Measurements from ENCODE around the gene MTMR4. TPM values are rescaled to one million over a fixed set of nuclear protein-coding genes. Genes with fewer than 3 reads are reported as not detected.

The MTMR4 gene
- polyA plus RNA-seq, 1 experiment = 35.2 TPM

Other genes starting within 250 kb of the MTMR4 start
- not detected in 2 replicates for gene MPO, start 233.7 kb downstream of the MTMR4 start, polyA plus RNA-seq (2011; rRNA removed)
- gene TSPOAP1, start 185.8 kb downstream of the MTMR4 start, polyA plus RNA-seq (2011; rRNA removed) = 3.9 and 5.6 TPM in 2 replicates
- gene SUPT4H1, start 162.4 kb downstream of the MTMR4 start, polyA plus RNA-seq (2011; rRNA removed) = 145 and 215 TPM in 2 replicates
- not detected in 2 replicates for gene RNF43, start 97.1 kb downstream of the MTMR4 start, polyA plus RNA-seq (2011; rRNA removed)
- gene HSF5, start 26.2 kb downstream of the MTMR4 start, polyA plus RNA-seq (2011; rRNA removed) = not detected in 2 replicates
- gene TEX14, start 177.4 kb upstream of the MTMR4 start, polyA plus RNA-seq (2011; rRNA removed) = 0.01 and 0.02 TPM in 2 replicates
- 15.0 and 30.6 TPM in 2 replicates for gene RAD51C, start 178.0 kb upstream of the MTMR4 start, polyA plus RNA-seq (2011; rRNA removed)
- gene PPM1E, start 241.2 kb upstream of the MTMR4 start, polyA plus RNA-seq (2011; rRNA removed) = 0.02 and 0.04 TPM in 2 replicates

Data from BJ (cell line).